ENCODE measurements around the gene PILRB. TPM values are rescaled to one million over a fixed set of nuclear protein-coding genes. Genes with fewer than 3 reads are reported as not detected.
"Not testable (repeated sequence)": the region's sequence is repeated elsewhere in the genome, so short reads cannot be mapped to it uniquely, and the experiment has no call there.

The PILRB gene
- total RNA-seq, 1 experiment from 2014 or later: 74.1 TPM

DNA sequence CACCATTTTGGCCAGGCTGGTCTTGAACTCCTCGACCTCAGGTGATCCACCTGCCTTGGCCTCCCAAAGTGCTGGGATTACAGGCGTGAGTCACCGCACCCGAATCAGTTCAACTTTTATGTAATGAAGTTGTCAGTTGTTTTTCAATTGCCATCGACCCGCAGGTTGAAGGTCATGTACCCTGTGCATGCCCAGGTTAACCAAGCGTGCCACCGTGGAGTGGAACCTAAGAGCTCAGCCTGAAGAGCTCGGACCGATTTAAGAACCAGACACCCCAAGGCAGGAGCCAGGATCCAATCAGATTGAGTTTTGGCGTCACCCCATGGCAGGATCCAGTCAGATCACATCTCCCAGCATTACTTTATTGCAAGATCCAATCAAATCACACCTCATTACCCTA lies 31.0 kb upstream of the PILRB start:
- H3K4me1 ChIP-seq (ENCODE audit: insufficient read depth, low read length); H3K79me2 ChIP-seq (ENCODE audit: low read length); POLR2A ChIA-PET (ENCODE audit: unreplicated experiment); CTCF ChIA-PET; ATAC-seq; DNase-seq; H3K4me2 ChIP-seq (ENCODE audit: low read length); H3K27ac ChIP-seq (ENCODE audit: low read length); intact Hi-C loops (cut with micrococcal nuclease); H3K9me2 ChIP-seq (replicated peaks; ENCODE audit: low read length); H3K36me3 ChIP-seq (ENCODE audit: low read depth, low read length); H3F3A ChIP-seq (ENCODE audit: low read length, unreplicated experiment); H3K4me3 ChIP-seq (ENCODE audit: low read length); H2AFZ ChIP-seq (ENCODE audit: low read length); H3K9me3 ChIP-seq (ENCODE audit: low read length); BruUV-seq (replicated peaks); H3K9ac ChIP-seq (ENCODE audit: low read length); H3K27me3 ChIP-seq (ENCODE audit: low read length); H4K20me1 ChIP-seq (ENCODE audit: low read length): not testable (repeated sequence)

DNA sequence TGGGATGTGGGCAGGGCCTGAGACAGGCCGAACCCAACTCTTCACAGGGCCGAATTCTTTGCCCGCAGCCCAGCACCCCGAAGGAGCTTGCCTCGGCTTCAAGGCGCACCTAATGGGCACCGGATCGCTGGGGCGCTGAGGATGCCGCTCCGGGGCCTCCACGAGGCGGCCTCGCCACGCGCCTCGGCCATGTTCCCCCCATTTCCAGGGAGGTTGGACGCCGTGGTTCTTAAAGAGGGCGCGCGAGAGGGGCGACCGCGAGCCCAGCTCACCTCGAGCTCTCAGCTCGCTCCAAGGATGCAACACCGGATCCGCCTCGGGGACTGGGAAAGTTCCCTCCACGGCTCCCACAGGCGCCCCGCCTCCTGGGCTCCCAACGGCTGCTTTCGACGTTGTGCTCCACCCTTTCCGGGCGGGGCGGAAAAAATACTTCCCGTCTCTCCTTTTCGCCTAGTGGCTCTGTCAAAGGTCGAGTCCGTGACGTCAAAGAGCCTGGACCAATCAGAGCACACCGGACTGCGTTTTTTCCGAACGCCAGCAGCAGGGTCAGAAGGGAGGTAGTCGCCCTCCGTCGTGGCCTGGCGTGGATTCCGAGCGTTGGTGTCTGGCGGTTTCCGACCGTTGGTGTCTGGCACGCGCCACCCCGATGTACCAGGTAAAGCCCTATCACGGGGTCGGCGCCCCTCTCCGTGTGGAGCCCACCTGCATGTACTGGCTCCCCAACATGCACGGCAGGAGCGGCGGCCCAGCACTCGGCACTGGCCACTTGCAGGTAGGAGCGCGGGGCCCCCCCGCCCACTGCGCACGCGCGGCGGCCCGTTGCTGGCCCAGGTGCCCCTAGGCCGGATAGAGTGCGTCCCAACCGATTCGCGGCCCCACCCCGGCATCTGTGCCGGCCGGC lies 22.1 kb upstream of the PILRB start:
- ATAC-seq (peak; percentile 90), DNase-seq (peak; percentile 89)
- peak overlapping the region; percentile 74 for H3K4me2 ChIP-seq (ENCODE audit: low read length)
- H4K20me1 ChIP-seq (ENCODE audit: low read length); intact Hi-C loops (cut with micrococcal nuclease); H3F3A ChIP-seq (ENCODE audit: low read length, unreplicated experiment); CTCF ChIA-PET; H3K9me3 ChIP-seq (ENCODE audit: low read length); H3K4me1 ChIP-seq (ENCODE audit: insufficient read depth, low read length); H3K36me3 ChIP-seq (ENCODE audit: low read depth, low read length); BruUV-seq (replicated peaks); H3K27me3 ChIP-seq (ENCODE audit: low read length); H3K9me2 ChIP-seq (replicated peaks; ENCODE audit: low read length): not testable (repeated sequence)
- H3K9ac ChIP-seq (ENCODE audit: low read length): peak overlapping the region; percentile 88
- H3K79me2 ChIP-seq (ENCODE audit: low read length): peaks cover 24% of the 10 kb centered on the region
- H3K27ac ChIP-seq (ENCODE audit: low read length): peak overlapping the region; percentile 78
- POLR2A ChIA-PET (ENCODE audit: unreplicated experiment): interaction anchor here (0.6 kb wide), 2 partner anchors 8 to 184 kb away, joined by 3 to 4 read pairs; no protein-coding TSS in a partner anchor
- peak overlapping the region; percentile 53; the same call in 1 of the 2 replicates for H2AFZ ChIP-seq (ENCODE audit: low read length)
- peak overlapping the region; percentile 77 for H3K4me3 ChIP-seq (ENCODE audit: low read length)

DNA sequence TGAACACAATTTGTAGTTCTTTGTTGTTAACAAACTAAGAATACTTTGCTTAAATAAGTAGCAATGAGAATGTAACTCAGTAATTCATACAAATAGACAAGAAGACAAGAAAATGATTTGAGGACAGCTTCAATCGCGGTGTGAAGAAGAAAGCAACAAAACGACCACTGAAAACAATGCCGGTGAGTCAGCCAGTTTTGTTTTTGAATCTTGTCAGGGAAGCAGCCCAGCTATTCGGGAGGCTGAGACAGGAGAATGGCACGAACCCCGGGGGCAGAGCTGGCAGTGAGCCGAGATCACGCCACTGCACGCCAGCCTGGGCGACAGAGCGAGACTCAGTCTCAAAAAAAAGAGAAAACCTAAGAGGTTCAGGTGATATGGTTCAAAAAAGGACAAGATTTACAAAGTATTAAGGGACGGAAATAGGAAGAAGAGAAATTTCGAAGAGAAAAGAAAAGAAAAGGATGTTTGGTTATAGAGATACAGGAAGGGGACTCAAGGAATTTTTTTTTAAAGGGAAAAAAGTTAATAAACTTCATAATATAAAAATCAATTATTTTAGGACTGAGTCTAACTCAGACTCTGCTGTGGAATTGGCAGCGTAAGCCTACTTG lies 19.7 kb upstream of the PILRB start:
- CTCF ChIA-PET; H3K27ac ChIP-seq (ENCODE audit: low read length); H3K9ac ChIP-seq (ENCODE audit: low read length); H3K4me3 ChIP-seq (ENCODE audit: low read length); POLR2A ChIA-PET (ENCODE audit: unreplicated experiment); H3F3A ChIP-seq (ENCODE audit: low read length, unreplicated experiment); H3K27me3 ChIP-seq (ENCODE audit: low read length); H3K9me2 ChIP-seq (replicated peaks; ENCODE audit: low read length); H3K9me3 ChIP-seq (ENCODE audit: low read length); intact Hi-C loops (cut with micrococcal nuclease); ATAC-seq; H2AFZ ChIP-seq (ENCODE audit: low read length): not testable (repeated sequence)
- Histone ChIP-seq H3K79me2 (ENCODE audit: low read length) (peaks cover 37% of the 10 kb centered on the region), H3K4me1 (ENCODE audit: insufficient read depth, low read length) (peaks cover 12% of the 10 kb centered on the region; the same call in 1 of the 2 replicates), H3K36me3 (ENCODE audit: low read depth, low read length) (peaks cover 11% of the 10 kb centered on the region), H3K4me2 (ENCODE audit: low read length) (peak overlapping the region; percentile 26; the same call in 1 of the 2 replicates), H4K20me1 (ENCODE audit: low read length) (peaks cover 11% of the 10 kb centered on the region; the same call in 1 of the 2 replicates)
- BruUV-seq (replicated peaks): TSS peak; percentile 27
- peak; percentile 26 for DNase-seq

DNA sequence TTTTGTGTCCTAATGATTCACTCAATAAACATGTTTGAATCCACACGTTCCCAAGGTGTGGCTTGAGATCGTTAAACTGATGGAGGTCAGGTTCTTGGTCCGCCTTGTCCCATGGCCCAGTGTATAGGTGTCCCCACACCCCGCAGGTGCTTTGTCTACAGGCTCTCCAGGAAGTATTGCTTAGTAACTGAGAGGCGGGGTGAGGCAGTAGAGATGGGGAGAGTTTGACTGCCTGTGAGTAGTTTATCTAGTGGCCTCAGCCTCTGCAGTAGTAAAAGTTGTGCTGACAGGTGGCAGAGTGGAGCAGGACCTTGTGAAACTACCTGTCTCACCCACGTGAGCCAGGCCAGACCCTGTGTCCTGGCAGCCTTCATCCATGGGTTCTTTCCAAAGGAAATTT lies 16.6 kb upstream of the PILRB start:
- H3K4me2 ChIP-seq (ENCODE audit: low read length); H2AFZ ChIP-seq (ENCODE audit: low read length); POLR2A ChIA-PET (ENCODE audit: unreplicated experiment); CTCF ChIA-PET; H3K9ac ChIP-seq (ENCODE audit: low read length); BruUV-seq (replicated peaks); H3K9me2 ChIP-seq (replicated peaks; ENCODE audit: low read length); H3F3A ChIP-seq (ENCODE audit: low read length, unreplicated experiment); H3K27me3 ChIP-seq (ENCODE audit: low read length); H3K9me3 ChIP-seq (ENCODE audit: low read length); H3K4me3 ChIP-seq (ENCODE audit: low read length): not testable (repeated sequence)
- H3K27ac ChIP-seq (ENCODE audit: low read length): peak overlapping the region; percentile 44
- ATAC-seq (peak; percentile 72), DNase-seq (peak; percentile 58)
- intact Hi-C loops (cut with micrococcal nuclease): loop anchor here (5.0 to 10.0 kb wide), 2 partner anchors 66 to 209 kb away; no protein-coding TSS in a partner anchor
- H4K20me1 ChIP-seq (ENCODE audit: low read length): peaks cover 12% of the 10 kb centered on the region; the same call in 1 of the 2 replicates
- peaks cover 27% of the 10 kb centered on the region for H3K79me2 ChIP-seq (ENCODE audit: low read length)
- H3K36me3 ChIP-seq (ENCODE audit: low read depth, low read length): peaks cover 17% of the 10 kb centered on the region
- peaks cover 12% of the 10 kb centered on the region; the same call in 1 of the 2 replicates for H3K4me1 ChIP-seq (ENCODE audit: insufficient read depth, low read length)

All from PC-3 (cell line).